HEK293 (cell line): ENCODE results near the gene MBLAC1.
A peak's percentile ranks its signal among the peaks of the same experiment; 100 is the strongest.

Source experiments
- GFI1B ChIP-seq: fragments of 450-650 bp; formaldehyde crosslinking; IDR thresholded peaks from 2 replicates; pipeline ENCODE4 v1.5.1; 2016; ENCODE audit warnings: missing biosample characterization, missing genetic modification characterization
- HOXA7 ChIP-seq: sonication (generic); formaldehyde crosslinking; IDR thresholded peaks from 2 replicates; pipeline ENCODE4 v1.8.1; 2022; ENCODE audit warnings: missing genetic modification reagents, borderline replicate concordance
- IKZF3 ChIP-seq: fragments of 450-650 bp; IDR thresholded peaks from 2 replicates; pipeline ENCODE4 v1.5.0; 2018; ENCODE audit warnings: missing biosample characterization, mild to moderate bottlenecking, missing genetic modification characterization, moderate library complexity
- KLF17 ChIP-seq: fragments of 450-650 bp; formaldehyde crosslinking; IDR thresholded peaks from 2 replicates; pipeline ENCODE4 v1.5.1; 2016; ENCODE audit warnings: missing biosample characterization, missing genetic modification characterization
- OVOL3 ChIP-seq: fragments of 450-650 bp; formaldehyde crosslinking; IDR thresholded peaks from 2 replicates; pipeline ENCODE4 v1.5.1; 2016; ENCODE audit warnings: missing biosample characterization, missing genetic modification characterization
- SCRT1 ChIP-seq: fragments of 450-650 bp; formaldehyde crosslinking; IDR thresholded peaks from 2 replicates; pipeline ENCODE4 v1.5.1; 2016; ENCODE audit warnings: missing biosample characterization, missing genetic modification characterization, borderline replicate concordance
- YY2 ChIP-seq: fragments of 450-650 bp; formaldehyde crosslinking; IDR thresholded peaks from 2 replicates; pipeline ENCODE4 v1.5.1; 2016; ENCODE audit warnings: missing biosample characterization, missing genetic modification characterization
- ZBTB48 ChIP-seq: fragments of 450-650 bp; formaldehyde crosslinking; IDR thresholded peaks from 2 replicates; pipeline ENCODE4 v1.5.1; 2016; ENCODE audit warnings: missing biosample characterization, missing genetic modification characterization
- ZBTB6 ChIP-seq: fragments of 450-650 bp; formaldehyde crosslinking; IDR thresholded peaks from 2 replicates; pipeline ENCODE4 v1.5.1; 2017; ENCODE audit warnings: missing biosample characterization, missing genetic modification characterization
- ZFP37 ChIP-seq: fragments of 450-650 bp; formaldehyde crosslinking; IDR thresholded peaks from 2 replicates; pipeline ENCODE4 v1.5.1; 2016; ENCODE audit warnings: missing biosample characterization, missing genetic modification characterization
- ZFP69B ChIP-seq: fragments of 450-650 bp; formaldehyde crosslinking; IDR thresholded peaks from 2 replicates; pipeline ENCODE4 v1.5.1; 2016; ENCODE audit warnings: missing biosample characterization, missing genetic modification characterization
- ZIC2 ChIP-seq: fragments of 450-650 bp; formaldehyde crosslinking; IDR thresholded peaks from 2 replicates; pipeline ENCODE4 v1.5.1; 2016; ENCODE audit warnings: missing biosample characterization, missing genetic modification characterization
- ZNF10 ChIP-seq: fragments of 450-650 bp; formaldehyde crosslinking; IDR thresholded peaks from 2 replicates; pipeline ENCODE4 v1.5.1; 2017; ENCODE audit warnings: missing biosample characterization, missing genetic modification characterization
- ZNF121 ChIP-seq: fragments of 450-650 bp; formaldehyde crosslinking; IDR thresholded peaks from 2 replicates; pipeline ENCODE4 v1.5.1; 2016; ENCODE audit warnings: missing biosample characterization, missing genetic modification characterization
- ZNF132 ChIP-seq: fragments of 450-650 bp; formaldehyde crosslinking; IDR thresholded peaks from 2 replicates; pipeline ENCODE4 v1.5.1; 2017; ENCODE audit warnings: missing biosample characterization, missing genetic modification characterization, borderline replicate concordance
- ZNF148 ChIP-seq: fragments of 450-650 bp; formaldehyde crosslinking; IDR thresholded peaks from 2 replicates; pipeline ENCODE4 v1.5.0; 2017; ENCODE audit warnings: missing biosample characterization, missing genetic modification characterization, borderline replicate concordance
- ZNF157 ChIP-seq: fragments of 450-650 bp; formaldehyde crosslinking; IDR thresholded peaks from 2 replicates; pipeline ENCODE4 v1.5.1; 2016; ENCODE audit warnings: missing biosample characterization, missing genetic modification characterization
- ZNF16 ChIP-seq: fragments of 450-650 bp; formaldehyde crosslinking; IDR thresholded peaks from 2 replicates; pipeline ENCODE4 v1.5.1; 2016; ENCODE audit warnings: low read depth, missing biosample characterization, missing genetic modification characterization
- ZNF175 ChIP-seq: fragments of 450-650 bp; formaldehyde crosslinking; IDR thresholded peaks from 2 replicates; pipeline ENCODE4 v1.5.1; 2016; ENCODE audit warnings: missing biosample characterization, missing genetic modification characterization
- ZNF184 ChIP-seq: fragments of 450-650 bp; IDR thresholded peaks from 2 replicates; pipeline ENCODE4 v1.5.1; 2018; ENCODE audit warnings: missing biosample characterization, mild to moderate bottlenecking, missing genetic modification characterization
- ZNF202 ChIP-seq: fragments of 450-650 bp; formaldehyde crosslinking; IDR thresholded peaks from 2 replicates; pipeline ENCODE4 v1.5.1; 2016; ENCODE audit warnings: missing biosample characterization, missing genetic modification characterization, borderline replicate concordance
- ZNF23 ChIP-seq: fragments of 450-650 bp; formaldehyde crosslinking; IDR thresholded peaks from 2 replicates; pipeline ENCODE4 v1.5.1; 2016; ENCODE audit warnings: missing biosample characterization, missing genetic modification characterization, borderline replicate concordance
- ZNF302 ChIP-seq: fragments of 450-650 bp; formaldehyde crosslinking; IDR thresholded peaks from 2 replicates; pipeline ENCODE4 v1.5.1; 2016; ENCODE audit warnings: missing biosample characterization, missing genetic modification characterization, low read depth
- ZNF341 ChIP-seq: fragments of 450-650 bp; formaldehyde crosslinking; IDR thresholded peaks from 2 replicates; pipeline ENCODE4; 2016; ENCODE audit warnings: low read depth, missing biosample characterization, missing genetic modification characterization
- ZNF473 ChIP-seq: fragments of 450-650 bp; formaldehyde crosslinking; IDR thresholded peaks from 2 replicates; pipeline ENCODE4 v1.5.1; 2017; ENCODE audit warnings: missing biosample characterization, missing genetic modification characterization
- ZNF654 ChIP-seq: fragments of 450-650 bp; formaldehyde crosslinking; IDR thresholded peaks from 2 replicates; pipeline ENCODE4 v1.5.1; 2016; ENCODE audit warnings: low read depth, missing biosample characterization, missing genetic modification characterization
- ZNF677 ChIP-seq: fragments of 450-650 bp; IDR thresholded peaks from 2 replicates; pipeline ENCODE4 v1.5.0; 2018; ENCODE audit warnings: missing biosample characterization, mild to moderate bottlenecking, missing genetic modification characterization, moderate library complexity
- ZNF76 ChIP-seq: fragments of 450-650 bp; formaldehyde crosslinking; IDR thresholded peaks from 2 replicates; pipeline ENCODE4; 2016; ENCODE audit warnings: low read depth, missing biosample characterization, missing genetic modification characterization, borderline replicate concordance
- ZNF768 ChIP-seq: fragments of 450-650 bp; formaldehyde crosslinking; IDR thresholded peaks from 2 replicates; pipeline ENCODE4 v1.5.1; 2018; ENCODE audit warnings: missing biosample characterization, mild to moderate bottlenecking, missing genetic modification characterization
- TF ChIP-seq, protein P1 (sequence below): fragments of 450-650 bp; formaldehyde crosslinking; IDR thresholded peaks from 2 replicates; pipeline ENCODE4 v1.5.1; 2016; ENCODE audit warnings: missing biosample characterization, missing genetic modification characterization
- TF ChIP-seq, protein P2 (sequence below): sonication (generic); formaldehyde crosslinking; IDR thresholded peaks from 2 replicates; pipeline ENCODE4 v1.8.1; 2022; ENCODE audit warnings: mild to moderate bottlenecking, moderate library complexity, missing genetic modification reagents
- TF ChIP-seq, protein P3 (sequence below): fragments of 450-650 bp; IDR thresholded peaks from 2 replicates; pipeline ENCODE4 v1.5.1; 2018; ENCODE audit warnings: missing biosample characterization, missing genetic modification characterization

The MBLAC1 gene

DNA sequence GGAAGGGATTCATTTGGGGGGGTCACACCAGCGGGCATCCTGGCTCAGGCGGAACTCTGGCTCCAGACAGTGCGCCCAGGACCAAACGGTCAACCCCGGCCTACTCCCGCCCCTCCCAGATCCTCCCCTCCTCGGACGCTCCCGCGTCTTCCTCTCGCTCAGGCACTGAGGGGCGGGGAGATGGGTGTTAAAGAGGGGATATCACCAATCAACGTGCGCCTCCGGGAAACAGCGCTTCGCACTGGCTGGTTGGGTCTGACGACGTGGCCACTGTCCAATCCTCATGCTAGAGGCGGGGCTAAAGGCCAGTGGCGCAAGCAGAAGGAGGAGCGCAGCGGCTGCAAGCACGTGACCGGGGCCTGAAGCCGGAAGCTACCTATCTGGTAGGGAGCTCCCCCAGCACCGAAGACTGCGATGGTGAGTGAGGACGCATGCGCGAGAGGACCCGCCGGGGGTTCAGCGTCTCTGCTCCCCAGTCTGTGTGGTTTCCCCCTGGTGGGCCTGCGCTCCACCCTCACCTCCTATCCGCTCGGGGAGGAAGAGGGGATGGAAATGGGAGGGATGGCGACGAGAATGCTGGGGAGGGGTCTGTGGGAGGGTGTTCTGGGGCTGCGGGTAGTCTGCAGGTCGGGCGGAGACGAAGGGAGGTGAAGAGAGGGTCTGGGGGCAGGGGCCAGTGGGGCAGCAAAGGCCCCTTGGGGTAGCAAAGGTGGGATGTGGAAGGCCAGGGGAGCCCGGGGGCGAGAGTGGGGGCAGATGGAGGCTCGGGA lies 22.0 kb downstream of the MBLAC1 start, which contains the start of gene LAMTOR4 (continued):
- TF ChIP-seq, protein P1, sequence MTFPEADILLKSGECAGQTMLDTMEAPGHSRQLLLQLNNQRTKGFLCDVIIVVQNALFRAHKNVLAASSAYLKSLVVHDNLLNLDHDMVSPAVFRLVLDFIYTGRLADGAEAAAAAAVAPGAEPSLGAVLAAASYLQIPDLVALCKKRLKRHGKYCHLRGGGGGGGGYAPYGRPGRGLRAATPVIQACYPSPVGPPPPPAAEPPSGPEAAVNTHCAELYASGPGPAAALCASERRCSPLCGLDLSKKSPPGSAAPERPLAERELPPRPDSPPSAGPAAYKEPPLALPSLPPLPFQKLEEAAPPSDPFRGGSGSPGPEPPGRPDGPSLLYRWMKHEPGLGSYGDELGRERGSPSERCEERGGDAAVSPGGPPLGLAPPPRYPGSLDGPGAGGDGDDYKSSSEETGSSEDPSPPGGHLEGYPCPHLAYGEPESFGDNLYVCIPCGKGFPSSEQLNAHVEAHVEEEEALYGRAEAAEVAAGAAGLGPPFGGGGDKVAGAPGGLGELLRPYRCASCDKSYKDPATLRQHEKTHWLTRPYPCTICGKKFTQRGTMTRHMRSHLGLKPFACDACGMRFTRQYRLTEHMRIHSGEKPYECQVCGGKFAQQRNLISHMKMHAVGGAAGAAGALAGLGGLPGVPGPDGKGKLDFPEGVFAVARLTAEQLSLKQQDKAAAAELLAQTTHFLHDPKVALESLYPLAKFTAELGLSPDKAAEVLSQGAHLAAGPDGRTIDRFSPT, result no peak
- TF ChIP-seq ZNF23, result no peak
- no peak for TF ChIP-seq ZNF677 (tag by site-specific recombination)
- no peak for TF ChIP-seq OVOL3 (tag by site-specific recombination)
- TF ChIP-seq ZNF76 (tag by site-specific recombination), result no peak
- TF ChIP-seq ZIC2 (tag by site-specific recombination), result peak; percentile 82
- TF ChIP-seq ZNF10, result no peak; the same call in 1 of the 2 replicates
- no peak for TF ChIP-seq ZFP37
- TF ChIP-seq ZNF302 (tag by site-specific recombination), result no peak
- TF ChIP-seq ZNF148, result no peak
- TF ChIP-seq YY2 (tag by site-specific recombination), result no peak
- TF ChIP-seq ZNF184, result no peak
- peak; percentile 86 for TF ChIP-seq IKZF3 (tag by site-specific recombination)
- no peak; the same call in 1 of the 2 replicates for TF ChIP-seq ZNF121 (tag by site-specific recombination)
- no peak for TF ChIP-seq ZNF654
- no peak for TF ChIP-seq ZNF175 (tag by site-specific recombination)
- TF ChIP-seq ZNF132 (tag by site-specific recombination), result no peak
- TF ChIP-seq, protein P2, sequence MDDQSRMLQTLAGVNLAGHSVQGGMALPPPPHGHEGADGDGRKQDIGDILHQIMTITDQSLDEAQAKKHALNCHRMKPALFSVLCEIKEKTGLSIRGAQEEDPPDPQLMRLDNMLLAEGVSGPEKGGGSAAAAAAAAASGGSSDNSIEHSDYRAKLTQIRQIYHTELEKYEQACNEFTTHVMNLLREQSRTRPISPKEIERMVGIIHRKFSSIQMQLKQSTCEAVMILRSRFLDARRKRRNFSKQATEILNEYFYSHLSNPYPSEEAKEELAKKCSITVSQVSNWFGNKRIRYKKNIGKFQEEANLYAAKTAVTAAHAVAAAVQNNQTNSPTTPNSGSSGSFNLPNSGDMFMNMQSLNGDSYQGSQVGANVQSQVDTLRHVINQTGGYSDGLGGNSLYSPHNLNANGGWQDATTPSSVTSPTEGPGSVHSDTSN, result no peak
- no peak for TF ChIP-seq ZNF473 (tag by site-specific recombination)
- TF ChIP-seq ZNF768 (tag by site-specific recombination), result no peak
- no peak for TF ChIP-seq GFI1B (tag by site-specific recombination)
- TF ChIP-seq ZFP69B (tag by site-specific recombination), result no peak
- TF ChIP-seq SCRT1, result no peak
- peak; percentile 80 for TF ChIP-seq KLF17 (tag by site-specific recombination)
- no peak for TF ChIP-seq ZNF341 (tag by site-specific recombination)
- TF ChIP-seq ZBTB48 (tag by site-specific recombination), result peak; percentile 91
- TF ChIP-seq ZNF16, result no peak
- TF ChIP-seq ZNF202 (tag by site-specific recombination), result no peak
- TF ChIP-seq, protein P3, sequence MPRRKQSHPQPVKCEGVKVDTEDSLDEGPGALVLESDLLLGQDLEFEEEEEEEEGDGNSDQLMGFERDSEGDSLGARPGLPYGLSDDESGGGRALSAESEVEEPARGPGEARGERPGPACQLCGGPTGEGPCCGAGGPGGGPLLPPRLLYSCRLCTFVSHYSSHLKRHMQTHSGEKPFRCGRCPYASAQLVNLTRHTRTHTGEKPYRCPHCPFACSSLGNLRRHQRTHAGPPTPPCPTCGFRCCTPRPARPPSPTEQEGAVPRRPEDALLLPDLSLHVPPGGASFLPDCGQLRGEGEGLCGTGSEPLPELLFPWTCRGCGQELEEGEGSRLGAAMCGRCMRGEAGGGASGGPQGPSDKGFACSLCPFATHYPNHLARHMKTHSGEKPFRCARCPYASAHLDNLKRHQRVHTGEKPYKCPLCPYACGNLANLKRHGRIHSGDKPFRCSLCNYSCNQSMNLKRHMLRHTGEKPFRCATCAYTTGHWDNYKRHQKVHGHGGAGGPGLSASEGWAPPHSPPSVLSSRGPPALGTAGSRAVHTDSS, result peak; percentile 77
- peak; percentile 37; the same call in 1 of the 2 replicates for TF ChIP-seq ZBTB6
- no peak for TF ChIP-seq HOXA7 (CRISPR knock-in tag)
- TF ChIP-seq ZNF157, result no peak
